HG02763 (cell line): ENCODE data around the gene C4orf51.

ENCODE experiments used
- ATAC-seq: cut with Tn5 transposase; IDR thresholded peaks from one replicate; pipeline ENCODE4 v1.9.1; 2021; ENCODE audit warnings: mild to moderate bottlenecking, moderate library complexity; ENCODE audit not compliant: unreplicated experiment

The C4orf51 gene

GRCh38 chr4:145743641-145744040, 63.7 kb downstream of the C4orf51 start:
- ATAC-seq = no peak

DNA sequence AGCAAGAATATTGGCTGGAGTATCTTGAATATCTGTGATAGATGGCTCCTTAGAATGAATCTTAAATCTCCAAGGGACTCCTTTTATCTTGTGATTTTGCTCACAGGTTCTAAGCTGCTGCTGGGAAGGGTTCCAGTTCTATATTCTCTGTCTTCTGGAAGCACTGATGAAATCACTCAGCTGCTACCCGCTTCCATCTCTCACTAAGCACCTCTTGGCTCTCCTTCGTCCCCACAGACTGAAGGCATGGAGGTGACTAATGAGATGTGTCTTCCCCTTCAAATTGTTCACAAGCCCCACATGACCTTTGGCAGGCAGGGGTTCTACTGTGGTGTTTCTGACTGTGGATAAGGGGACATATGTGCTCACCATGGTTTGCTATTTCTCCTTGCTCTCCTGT, 75.9 kb downstream of the C4orf51 start:
- no peak for ATAC-seq

DNA sequence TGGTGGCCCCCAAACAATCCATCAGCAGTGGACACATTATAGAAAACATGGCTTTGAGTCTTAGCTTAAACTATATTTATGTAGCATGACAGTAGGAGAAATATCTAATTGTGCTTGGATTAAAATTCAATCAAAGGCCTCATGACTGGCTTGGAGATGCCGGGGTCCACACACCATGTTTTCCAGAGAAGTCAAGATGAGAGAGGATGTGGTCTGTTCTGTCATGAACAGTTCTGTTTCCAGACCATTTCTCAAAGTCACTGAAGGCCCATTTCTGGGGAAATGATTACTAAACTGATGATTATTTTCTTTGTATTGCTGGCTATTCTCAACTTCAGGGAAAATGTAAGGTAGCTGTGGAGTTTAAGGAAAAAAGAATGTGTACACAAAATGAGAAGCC, 76.3 kb downstream of the C4orf51 start:
- no peak for ATAC-seq

- no peak for ATAC-seq
Observed at GRCh38 chr4:145757188-145757587, 77.2 kb downstream of the C4orf51 start.

GRCh38 chr4:145760176-145760575, 80.2 kb downstream of the C4orf51 start:
- no peak for ATAC-seq

DNA sequence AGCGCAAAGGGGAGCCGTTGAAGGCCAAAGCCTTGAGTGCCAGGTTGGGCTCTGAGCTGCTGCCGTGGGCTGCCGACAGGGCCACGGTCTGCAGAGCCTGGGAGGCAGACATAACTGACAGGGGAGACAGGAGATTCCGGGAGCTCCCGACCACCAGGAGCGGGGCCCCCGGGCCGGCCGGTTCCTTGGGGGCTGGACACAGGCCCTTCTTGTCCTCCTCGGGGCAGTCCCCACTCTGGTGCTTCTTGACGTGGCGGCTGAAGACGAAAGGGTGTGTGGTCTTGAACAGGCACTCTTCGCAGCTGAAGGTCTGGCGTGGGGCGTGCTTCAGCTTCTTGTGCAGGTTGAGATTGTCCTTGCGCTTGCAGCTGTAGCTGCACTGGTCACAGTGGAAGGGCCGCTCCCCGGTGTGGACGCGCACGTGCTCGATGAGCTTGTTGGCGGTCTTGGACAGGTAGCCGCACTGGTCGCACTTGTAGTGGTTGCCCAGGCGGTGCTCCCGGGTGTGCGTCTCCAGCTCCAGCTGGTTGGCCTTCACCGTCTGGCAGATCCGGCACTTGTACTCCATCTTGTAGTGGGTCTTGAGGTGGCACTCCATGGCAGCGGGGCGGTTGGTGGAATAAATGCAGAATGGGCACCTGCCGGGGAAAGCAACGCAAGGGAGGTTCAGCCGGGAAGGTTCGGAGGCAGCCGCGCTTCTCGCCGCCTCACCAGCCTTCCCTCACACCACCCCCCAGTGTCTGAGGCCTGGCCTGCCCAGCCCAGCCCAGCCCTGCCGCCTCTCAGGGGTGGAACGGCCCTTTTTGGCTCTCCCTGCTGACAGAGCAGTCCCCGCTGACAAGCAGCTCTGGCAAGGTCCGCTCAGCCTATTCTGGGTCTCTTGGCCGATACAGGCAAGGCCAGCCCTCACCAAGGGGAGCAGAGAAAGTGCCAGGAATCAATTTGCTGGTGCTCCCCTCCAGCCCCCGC, 81.3 kb downstream of the C4orf51 start:
- no peak for ATAC-seq

GRCh38 chr4:145762719-145763118, 82.8 kb downstream of the C4orf51 start:
- no peak for ATAC-seq

- no peak for ATAC-seq
Observed at GRCh38 chr4:145763399-145763798, 83.5 kb downstream of the C4orf51 start.

GRCh38 chr4:145766273-145766672, 86.3 kb downstream of the C4orf51 start:
- no peak for ATAC-seq

DNA sequence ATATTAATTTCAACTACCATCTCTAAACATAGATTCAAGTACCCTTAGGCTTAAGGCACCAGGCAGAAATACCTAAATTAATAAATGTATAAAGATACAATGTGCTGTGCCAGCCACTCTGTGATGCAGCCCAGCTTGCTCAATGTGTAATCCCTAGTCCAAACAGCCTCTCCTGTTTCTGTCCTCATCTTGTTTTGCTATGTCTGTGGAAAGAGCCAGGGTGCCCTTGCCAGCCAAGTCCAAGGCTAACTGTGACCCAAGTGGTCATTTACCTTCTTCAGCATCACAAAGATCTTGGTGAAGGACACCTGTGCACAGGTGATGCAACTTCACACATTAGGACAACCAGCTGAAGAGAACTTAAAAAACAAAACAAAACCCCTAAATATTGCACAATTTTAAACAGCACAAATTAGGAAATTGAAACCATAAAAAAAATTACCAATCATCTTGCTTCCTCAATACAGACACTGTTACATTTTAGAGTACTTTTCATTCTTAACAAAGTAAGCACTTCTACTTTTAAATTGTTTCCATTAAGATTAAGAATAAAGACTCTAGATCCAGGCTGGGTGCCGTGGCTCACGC, 89.6 kb downstream of the C4orf51 start:
- ATAC-seq = no peak

GRCh38 chr4:145770124-145770523, 90.2 kb downstream of the C4orf51 start:
- no peak for ATAC-seq

DNA sequence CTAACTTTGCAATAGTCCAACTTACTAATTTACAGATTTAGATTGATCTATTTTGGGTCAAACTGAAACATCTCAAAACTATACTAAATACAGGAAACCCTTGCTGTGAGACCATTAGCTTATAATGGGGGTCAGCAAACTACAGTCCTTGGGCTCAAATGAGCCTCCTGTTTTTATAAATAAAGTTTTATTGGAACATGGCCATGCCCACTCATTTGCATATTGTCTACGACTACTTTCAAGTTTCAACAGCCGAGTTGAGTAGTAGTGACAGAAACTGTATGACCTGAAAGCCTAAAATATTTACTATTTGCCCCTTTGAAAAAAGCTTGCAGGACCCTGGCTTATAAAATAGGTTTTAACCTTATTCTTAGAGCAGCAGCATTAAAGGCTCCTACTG, 92.4 kb downstream of the C4orf51 start:
- ATAC-seq = no peak

GRCh38 chr4:145773581-145774234, 93.8 kb downstream of the C4orf51 start:
- peak; percentile 94 for ATAC-seq

DNA sequence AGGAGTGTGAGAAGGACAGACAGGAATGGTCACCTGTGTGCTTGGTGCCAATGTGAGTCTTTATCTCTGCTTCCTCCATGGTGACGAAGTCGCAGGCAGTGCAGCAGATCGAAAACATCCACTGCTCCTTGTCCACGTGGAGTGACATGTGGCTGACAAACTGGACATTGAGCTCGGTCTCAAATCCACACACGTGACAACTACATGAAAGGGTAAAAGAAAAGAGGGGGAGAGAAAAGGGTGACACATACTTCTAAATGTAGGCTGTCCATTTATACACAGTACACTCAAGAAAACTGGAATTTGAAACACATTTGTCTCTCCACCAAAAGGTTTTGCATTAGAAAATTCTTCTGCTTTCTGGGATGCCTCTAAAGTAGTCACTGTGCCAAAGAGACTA, 94.5 kb downstream of the C4orf51 start:
- no peak for ATAC-seq

DNA sequence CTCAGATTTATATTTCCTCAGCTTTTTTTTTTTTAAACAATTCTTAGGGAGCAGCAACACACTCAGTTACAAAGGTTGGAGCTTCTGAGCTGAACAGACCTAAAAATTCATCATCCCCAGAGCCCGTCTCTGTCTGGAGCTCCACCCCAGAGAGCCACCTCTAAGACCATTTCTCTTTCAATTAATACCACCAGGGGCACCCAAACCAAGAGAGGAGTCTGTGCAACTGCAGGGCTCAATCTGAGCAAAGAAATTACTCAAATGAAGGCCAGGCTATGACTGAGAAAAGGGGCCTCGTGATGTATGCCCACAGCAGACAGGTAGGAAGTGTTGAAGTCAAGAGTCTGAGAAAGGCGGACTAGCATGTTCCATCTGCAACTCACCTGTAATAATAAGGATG, 95.5 kb downstream of the C4orf51 start:
- no peak for ATAC-seq

DNA sequence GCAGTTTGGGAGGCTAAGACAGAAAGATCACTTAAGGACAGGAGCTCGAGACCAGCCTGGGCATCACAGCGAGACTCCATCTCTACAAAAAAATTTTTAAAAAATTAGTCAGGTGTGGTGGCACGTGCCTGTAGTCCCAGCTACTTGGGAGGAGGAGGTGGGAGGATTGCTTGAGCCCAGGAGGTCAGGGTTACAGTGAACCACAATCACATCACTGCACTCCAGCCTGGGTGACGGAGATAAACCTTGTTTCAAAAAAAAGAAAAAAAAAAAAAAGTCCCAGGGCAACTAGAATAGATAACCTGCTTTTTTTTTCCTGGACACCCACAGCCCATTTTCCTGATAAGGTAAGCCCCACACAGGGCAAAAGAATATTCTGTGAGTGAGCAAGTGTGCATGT, 96.3 kb downstream of the C4orf51 start:
- ATAC-seq = no peak

- ATAC-seq = no peak
Observed at GRCh38 chr4:145779319-145779801, 99.4 kb downstream of the C4orf51 start.

GRCh38 chr4:145781351-145781750, 101.4 kb downstream of the C4orf51 start:
- ATAC-seq = no peak
